ENCODE data around the gene KCNJ10. TPM values are rescaled to one million over a fixed set of nuclear protein-coding genes. Genes with fewer than 3 reads are reported as not detected.

KCNJ10 gene
- not detected in 2 replicates for total RNA-seq
- long read RNA-seq = 0 reads

GRCh38 chr1:160069460-160070231 lies at the start of gene KCNJ10:
Gene KCNJ10 (minus strand): TSS chr1:160070160. CDS start chr1:160042532, 27,628 bp downstream.
- DNase-seq (ENCODE audit: extremely low spot score, unreplicated experiment) = no peak
- no peaks in the 10 kb centered on the region for H3K9me3 Mint-ChIP-seq (ENCODE audit: unreplicated experiment)
- peaks cover 7% of the 10 kb centered on the region for H3K4me1 Mint-ChIP-seq (ENCODE audit: unreplicated experiment)
- no peak for TF ChIP-seq CTCF (IDR thresholded peaks at IDR 0.05)
- H3K27me3 Mint-ChIP-seq (ENCODE audit: unreplicated experiment) = peaks cover 80% of the 10 kb centered on the region
- no peaks in the 10 kb centered on the region for H3K36me3 Mint-ChIP-seq (ENCODE audit: unreplicated experiment)
- no peak within 1 kb of the TSS for H3K27ac Mint-ChIP-seq (ENCODE audit: unreplicated experiment)
- H3K4me3 Mint-ChIP-seq (ENCODE audit: unreplicated experiment) = peak within 1 kb of the TSS; percentile 92

- Mint-ChIP-seq H3K27me3 (ENCODE audit: unreplicated experiment) (peaks cover 43% of the 10 kb centered on the region), H3K4me1 (ENCODE audit: unreplicated experiment) (peaks cover 23% of the 10 kb centered on the region), H3K9me3 (ENCODE audit: unreplicated experiment) (no peaks in the 10 kb centered on the region), H3K4me3 (ENCODE audit: unreplicated experiment) (no peak overlapping the region), H3K27ac (ENCODE audit: unreplicated experiment) (no peak overlapping the region), H3K36me3 (ENCODE audit: unreplicated experiment) (no peaks in the 10 kb centered on the region)
- DNase-seq (ENCODE audit: extremely low spot score, unreplicated experiment) = no peak
- no peak for TF ChIP-seq CTCF (IDR thresholded peaks at IDR 0.05)
Observed at GRCh38 chr1:160118928-160119327, 49.0 kb upstream of the KCNJ10 start.

- Mint-ChIP-seq H3K4me3 (ENCODE audit: unreplicated experiment) (no peak overlapping the region), H3K36me3 (ENCODE audit: unreplicated experiment) (no peaks in the 10 kb centered on the region), H3K4me1 (ENCODE audit: unreplicated experiment) (peaks cover 26% of the 10 kb centered on the region), H3K27me3 (ENCODE audit: unreplicated experiment) (peaks cover 46% of the 10 kb centered on the region), H3K9me3 (ENCODE audit: unreplicated experiment) (no peaks in the 10 kb centered on the region), H3K27ac (ENCODE audit: unreplicated experiment) (no peak overlapping the region)
- no peak for DNase-seq (ENCODE audit: extremely low spot score, unreplicated experiment)
- no peak for TF ChIP-seq CTCF (IDR thresholded peaks at IDR 0.05)
Observed at GRCh38 chr1:160117709-160118183, 47.8 kb upstream of the KCNJ10 start.

GRCh38 chr1:160117300-160117699 lies 47.3 kb upstream of the KCNJ10 start:
- Mint-ChIP-seq H3K27me3 (ENCODE audit: unreplicated experiment) (peaks cover 46% of the 10 kb centered on the region), H3K27ac (ENCODE audit: unreplicated experiment) (no peak overlapping the region), H3K36me3 (ENCODE audit: unreplicated experiment) (no peaks in the 10 kb centered on the region), H3K4me3 (ENCODE audit: unreplicated experiment) (peak overlapping the region; percentile 3), H3K9me3 (ENCODE audit: unreplicated experiment) (no peaks in the 10 kb centered on the region), H3K4me1 (ENCODE audit: unreplicated experiment) (peaks cover 31% of the 10 kb centered on the region)
- no peak for DNase-seq (ENCODE audit: extremely low spot score, unreplicated experiment)
- no peak for TF ChIP-seq CTCF (IDR thresholded peaks at IDR 0.05)

- Mint-ChIP-seq H3K4me3 (ENCODE audit: unreplicated experiment) (peak overlapping the region; percentile 14), H3K9me3 (ENCODE audit: unreplicated experiment) (no peaks in the 10 kb centered on the region), H3K4me1 (ENCODE audit: unreplicated experiment) (peaks cover 35% of the 10 kb centered on the region), H3K36me3 (ENCODE audit: unreplicated experiment) (no peaks in the 10 kb centered on the region), H3K27me3 (ENCODE audit: unreplicated experiment) (peaks cover 48% of the 10 kb centered on the region), H3K27ac (ENCODE audit: unreplicated experiment) (no peak overlapping the region)
- no peak for TF ChIP-seq CTCF (IDR thresholded peaks at IDR 0.05)
- DNase-seq (ENCODE audit: extremely low spot score, unreplicated experiment) = no peak
Observed at GRCh38 chr1:160116283-160117147, 46.6 kb upstream of the KCNJ10 start.

Measured in osteocyte (in vitro differentiated cells).